GM19043 (cell line): ENCODE data around the gene ZNF688.
"Not testable (repeated sequence)": the region's sequence is repeated elsewhere in the genome, so short reads cannot be mapped to it uniquely, and the experiment has no call there.

ENCODE experiments used
- ATAC-seq: cut with Tn5 transposase; IDR thresholded peaks from one replicate; pipeline ENCODE4 v1.9.1; 2021; ENCODE audit warnings: low read depth; ENCODE audit not compliant: unreplicated experiment

ZNF688 gene

GRCh38 chr16:30557957-30558788 is 13.3 kb downstream of the ZNF688 start, which contains the start of gene ZNF764:
ZNF764 (minus strand) TSS chr16:30558374; CDS start chr16:30558182, 192 bp downstream.
- peak; percentile 89 for ATAC-seq

GRCh38 chr16:30557707-30557956 is 13.9 kb downstream of the ZNF688 start:
- ATAC-seq: no peak

- no peak for ATAC-seq
Measured at GRCh38 chr16:30556125-30556473, 15.4 kb downstream of the ZNF688 start.

- ATAC-seq: no peak
Measured at GRCh38 chr16:30555315-30556124, 16.0 kb downstream of the ZNF688 start.

GRCh38 chr16:30554557-30555314 is 16.8 kb downstream of the ZNF688 start:
- ATAC-seq: no peak

- ATAC-seq: no peak
Measured at GRCh38 chr16:30553393-30553899, 18.1 kb downstream of the ZNF688 start.

- no peak for ATAC-seq
Measured at GRCh38 chr16:30552956-30553355, 18.6 kb downstream of the ZNF688 start.

- no peak for ATAC-seq
Measured at GRCh38 chr16:30551781-30552180, 19.7 kb downstream of the ZNF688 start.

- ATAC-seq: no peak
Measured at GRCh38 chr16:30548416-30549253, 22.9 kb downstream of the ZNF688 start.

GRCh38 chr16:30546115-30546514 is 25.4 kb downstream of the ZNF688 start:
- ATAC-seq: no peak

GRCh38 chr16:30543067-30543466 is 28.4 kb downstream of the ZNF688 start:
- no peak for ATAC-seq

GRCh38 chr16:30541502-30542329 is 29.8 kb downstream of the ZNF688 start:
- no peak for ATAC-seq

- ATAC-seq: not testable (repeated sequence)
Measured at GRCh38 chr16:30540916-30541464, 30.5 kb downstream of the ZNF688 start.

- ATAC-seq: not testable (repeated sequence)
Measured at GRCh38 chr16:30539986-30540526, 31.5 kb downstream of the ZNF688 start.

- ATAC-seq: no peak
Measured at GRCh38 chr16:30539000-30539964, 32.2 kb downstream of the ZNF688 start.

GRCh38 chr16:30536391-30537024 is 35.0 kb downstream of the ZNF688 start:
- not testable (repeated sequence) for ATAC-seq

- ATAC-seq: no peak
Measured at GRCh38 chr16:30535777-30536190, 35.7 kb downstream of the ZNF688 start.
